ENCODE data around the gene IGDCC3.
"Not testable (repeated sequence)": the region's sequence is repeated elsewhere in the genome, so short reads cannot be mapped to it uniquely, and the experiment has no call there.

IGDCC3 gene

DNA sequence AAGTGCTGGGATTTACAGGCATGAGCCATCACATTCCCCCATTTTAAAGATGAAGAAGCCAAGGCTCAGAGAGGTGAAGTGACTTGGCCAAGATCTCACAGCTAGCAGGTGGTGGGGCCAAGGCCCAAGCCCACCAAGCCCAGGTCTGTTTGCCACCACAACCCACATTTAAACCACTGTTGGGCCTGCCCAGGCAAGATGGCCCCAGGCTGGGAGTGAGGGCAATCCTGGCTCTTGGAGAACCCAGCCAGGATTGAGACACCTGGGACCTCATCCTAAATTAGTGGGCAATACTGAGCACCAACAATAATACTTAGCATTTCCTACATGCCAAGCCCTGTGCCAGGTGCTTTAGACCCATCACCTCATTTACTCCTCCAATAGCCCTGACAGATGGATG lies 6.9 kb downstream of the IGDCC3 start:
- no peak for DNase-seq (ENCODE audit: low read depth)

DNA sequence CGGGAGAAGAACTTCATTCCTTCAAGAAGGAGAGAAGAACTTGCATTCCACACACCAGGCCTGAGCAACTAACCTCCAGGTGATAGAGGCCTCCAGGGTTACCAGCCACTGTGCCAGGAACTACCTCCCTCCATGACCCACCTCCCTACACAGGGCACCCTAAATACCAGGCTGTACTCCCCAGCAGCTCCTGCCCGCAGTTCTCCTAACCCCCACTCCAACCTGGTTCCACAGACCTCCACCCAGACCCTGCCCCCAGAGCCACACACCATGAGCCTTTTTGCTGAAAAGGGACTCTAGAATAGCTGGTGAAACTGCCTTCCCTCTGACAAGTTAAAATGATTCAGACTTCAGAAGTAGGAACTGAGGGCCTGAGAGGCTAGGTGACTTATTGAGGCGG lies 8.2 kb downstream of the IGDCC3 start:
- no peak for DNase-seq (ENCODE audit: low read depth)

DNA sequence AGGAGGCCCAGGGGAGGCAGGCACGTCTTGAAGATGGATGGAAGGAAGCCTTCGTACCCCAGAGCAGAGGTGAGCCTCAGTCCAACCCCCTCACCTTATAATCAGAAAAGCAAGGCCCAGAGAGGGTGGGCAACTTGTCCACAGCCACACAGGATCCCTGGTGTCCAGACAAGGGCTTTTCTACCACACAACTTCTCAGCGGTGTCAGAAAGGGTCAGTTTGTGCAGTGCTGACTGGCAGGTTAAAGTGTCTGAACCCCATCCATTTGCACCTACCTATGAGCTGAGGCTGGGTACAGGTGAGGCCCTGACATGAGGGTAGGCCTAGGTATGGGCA lies 8.6 kb downstream of the IGDCC3 start:
- DNase-seq (ENCODE audit: low read depth), result no peak

DNA sequence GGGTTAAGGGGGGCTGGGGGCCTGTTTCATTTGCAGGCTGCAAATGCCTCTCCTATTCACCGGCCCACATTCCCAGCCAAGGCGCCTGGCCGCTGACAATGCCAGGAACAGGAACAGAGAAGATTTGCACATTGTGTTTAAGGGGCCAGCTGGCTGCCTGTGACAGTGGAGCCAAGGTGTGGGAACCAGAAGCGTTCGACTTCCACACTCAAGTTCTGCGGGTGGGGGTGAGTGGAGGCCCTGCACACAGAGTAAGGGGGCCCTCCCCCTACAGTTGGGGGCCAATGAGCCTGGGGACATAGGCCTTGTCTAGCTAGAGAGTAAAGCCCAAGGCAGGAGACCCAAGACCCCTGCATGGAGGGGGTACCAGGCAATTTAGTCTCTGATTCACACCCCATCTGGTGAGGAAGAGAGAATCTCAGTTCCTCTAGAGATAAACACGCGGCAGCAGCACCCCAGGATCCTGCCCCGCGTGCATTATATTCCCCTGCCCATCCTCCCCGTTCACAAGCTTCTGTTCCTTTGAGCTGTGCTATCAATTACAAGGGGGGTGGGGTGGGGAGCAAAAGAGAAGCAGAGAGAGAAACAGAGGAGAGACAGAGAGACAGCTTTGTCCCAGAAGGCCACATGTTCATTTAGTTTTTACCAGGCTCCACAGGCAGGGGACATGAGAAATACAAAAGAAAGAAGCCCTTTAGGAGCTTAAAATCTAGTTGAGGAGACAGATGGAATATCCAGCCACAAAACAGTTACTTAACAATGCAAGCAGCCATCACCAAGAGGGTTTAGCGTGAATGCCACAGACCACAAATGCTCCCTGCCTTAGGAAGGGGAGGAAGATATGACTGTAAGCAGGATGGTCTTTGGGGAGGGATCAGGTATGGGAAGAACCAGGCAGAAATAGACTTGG lies 9.2 kb downstream of the IGDCC3 start:
- DNase-seq (ENCODE audit: low read depth), result no peak

DNA sequence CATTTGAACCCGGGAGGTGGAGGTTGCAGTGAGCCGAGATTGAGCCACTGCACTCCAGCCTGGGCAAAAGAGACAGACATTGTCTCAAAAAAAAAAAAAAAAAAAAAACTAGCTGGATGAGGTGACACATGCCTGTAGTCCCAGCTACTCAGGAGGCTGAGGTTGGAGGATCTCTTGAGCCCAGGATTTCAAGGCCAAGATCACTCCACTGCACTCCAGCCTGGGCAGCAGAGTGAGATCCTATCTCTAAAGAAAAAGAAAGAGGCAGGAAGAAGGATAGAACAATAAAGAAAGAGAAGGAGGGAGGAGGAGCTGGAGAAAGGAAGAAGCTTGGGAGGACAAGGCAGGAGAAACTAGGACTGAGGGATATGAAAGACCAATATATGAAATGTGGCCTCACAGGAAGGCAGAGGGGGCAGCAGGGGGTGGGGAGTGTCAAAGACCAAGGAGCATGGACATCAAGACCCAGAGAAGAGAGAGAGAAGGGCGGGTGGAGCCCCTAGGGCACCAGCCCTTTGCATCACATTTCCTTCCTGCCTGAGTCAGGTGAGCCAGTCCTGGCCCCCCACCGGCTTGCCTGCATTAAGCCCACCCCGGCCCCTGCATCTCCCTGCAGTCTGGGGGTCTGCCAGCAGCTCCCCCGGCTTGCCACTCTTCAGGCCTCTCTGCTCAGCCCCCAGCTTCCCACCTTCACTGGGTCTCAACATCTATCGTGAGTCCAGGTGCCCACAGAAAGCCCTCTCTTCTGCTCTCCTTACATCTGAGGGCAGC lies 11.5 kb downstream of the IGDCC3 start:
- DNase-seq (ENCODE audit: low read depth), result no peak

DNA sequence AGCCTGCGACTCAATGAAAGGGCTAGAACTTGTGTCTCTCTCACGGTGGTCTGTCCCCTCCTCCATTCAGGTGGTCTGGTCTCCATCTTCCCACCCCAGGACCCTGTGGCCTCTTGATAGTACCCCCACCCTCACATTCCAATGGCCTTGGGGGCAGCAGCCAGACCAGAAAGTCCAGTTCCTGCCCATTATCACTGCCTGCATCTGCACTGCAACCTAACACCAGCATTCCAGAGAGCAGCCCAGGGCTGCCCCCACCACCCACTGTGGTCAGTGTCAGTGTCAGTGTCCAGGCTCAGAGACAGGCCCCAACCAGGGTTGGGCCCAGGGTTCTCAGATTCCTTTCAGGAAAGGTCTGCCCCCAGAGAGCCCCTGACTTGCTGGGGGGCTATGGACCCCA lies 12.6 kb downstream of the IGDCC3 start:
- peak; percentile 19 for DNase-seq (ENCODE audit: low read depth)

DNA sequence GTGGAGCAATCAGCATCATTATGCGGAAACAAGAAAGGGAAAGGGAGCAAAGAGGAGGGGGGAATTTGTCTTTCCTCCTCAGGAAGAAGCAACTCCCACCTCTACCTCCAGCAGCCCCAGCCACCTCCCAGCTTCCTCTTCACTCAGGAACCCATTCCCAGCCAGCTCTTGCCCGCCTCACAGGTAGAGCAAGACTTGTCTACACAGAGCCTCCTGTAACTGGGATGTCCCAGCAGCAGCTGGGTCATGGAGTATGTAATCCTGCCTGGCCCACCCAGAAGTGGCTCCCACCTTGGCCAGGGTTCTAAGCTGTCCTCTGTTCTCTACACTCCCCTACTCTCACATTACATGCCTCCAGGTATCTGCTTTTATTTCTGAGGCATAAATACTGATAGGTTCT lies 14.0 kb downstream of the IGDCC3 start:
- no peak for DNase-seq (ENCODE audit: low read depth)

DNA sequence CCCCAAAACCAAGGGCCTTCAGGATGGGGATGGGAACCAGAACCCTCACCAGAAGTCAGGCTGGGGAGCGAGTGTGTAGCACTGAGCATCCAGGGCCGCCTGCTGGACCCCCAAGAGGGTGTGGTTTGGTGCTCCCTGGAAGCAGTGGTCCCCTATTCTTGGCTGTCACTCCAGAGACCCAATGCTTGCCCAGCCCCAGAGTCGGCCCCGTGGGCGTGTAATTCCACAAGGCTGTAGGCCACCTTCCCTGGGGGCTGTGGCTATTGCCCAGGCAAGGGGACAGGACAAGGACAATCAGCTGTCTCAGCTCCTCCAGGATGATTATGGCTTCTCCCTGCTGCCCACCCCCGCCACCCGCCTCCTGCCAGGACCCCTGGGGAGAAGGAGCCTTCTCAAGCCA lies 14.5 kb downstream of the IGDCC3 start:
- no peak for DNase-seq (ENCODE audit: low read depth)

DNA sequence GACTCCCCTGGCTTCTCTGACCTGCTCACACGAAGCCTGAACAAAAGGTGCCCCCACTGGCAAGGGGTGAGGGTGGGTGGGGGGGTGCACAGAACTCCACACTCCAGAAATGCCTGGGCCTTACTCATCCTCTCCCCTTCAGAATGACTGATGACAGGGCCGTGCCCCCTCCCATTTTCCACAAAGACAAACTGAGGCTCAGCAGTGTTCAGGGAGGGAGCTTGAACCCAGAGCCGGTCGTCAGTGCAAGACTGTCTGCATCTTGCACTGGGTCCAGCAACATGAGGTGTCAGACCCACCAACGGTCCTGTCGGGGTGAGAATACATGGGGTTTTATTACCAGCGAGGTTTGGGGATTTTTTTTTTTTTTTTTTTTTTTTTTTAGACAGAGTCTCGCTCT lies 15.3 kb downstream of the IGDCC3 start:
- DNase-seq (ENCODE audit: low read depth), result no peak

DNA sequence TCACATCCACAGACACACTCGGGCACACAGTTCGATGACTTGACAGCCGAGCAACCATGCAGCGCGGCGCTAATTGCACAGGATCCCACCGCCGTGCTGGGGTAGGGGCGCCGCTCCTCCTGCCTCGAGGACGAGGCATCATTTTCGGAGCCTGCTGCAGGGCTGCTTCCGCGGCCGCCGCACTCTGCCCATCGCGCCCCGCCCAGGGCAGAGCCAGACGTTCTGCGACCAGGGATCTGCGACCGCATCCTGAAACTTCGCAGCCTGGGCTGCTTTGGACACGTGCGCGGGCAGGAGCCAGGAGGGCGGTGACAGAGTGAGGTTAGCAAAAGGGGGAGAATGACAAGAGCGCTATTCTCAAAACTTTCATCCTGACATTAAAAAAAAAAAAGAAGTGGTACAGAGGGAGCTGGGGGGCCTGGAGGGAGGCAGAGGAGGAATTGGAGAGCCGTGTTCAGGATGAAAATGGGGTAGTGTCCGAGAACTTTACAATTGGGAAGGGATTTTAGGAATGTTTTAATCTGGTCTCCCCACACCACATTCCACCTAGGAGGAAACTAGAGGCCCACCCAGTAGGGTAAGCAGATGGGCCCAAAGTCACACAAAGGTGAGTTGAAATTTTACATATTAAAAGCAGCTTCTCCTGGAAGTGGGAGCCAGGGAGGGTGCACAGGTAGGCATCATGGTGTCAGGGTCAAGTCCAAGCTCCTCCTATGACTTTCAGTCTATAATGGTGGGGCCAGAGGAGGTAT lies 15.9 kb downstream of the IGDCC3 start:
- no peak for DNase-seq (ENCODE audit: low read depth)

DNA sequence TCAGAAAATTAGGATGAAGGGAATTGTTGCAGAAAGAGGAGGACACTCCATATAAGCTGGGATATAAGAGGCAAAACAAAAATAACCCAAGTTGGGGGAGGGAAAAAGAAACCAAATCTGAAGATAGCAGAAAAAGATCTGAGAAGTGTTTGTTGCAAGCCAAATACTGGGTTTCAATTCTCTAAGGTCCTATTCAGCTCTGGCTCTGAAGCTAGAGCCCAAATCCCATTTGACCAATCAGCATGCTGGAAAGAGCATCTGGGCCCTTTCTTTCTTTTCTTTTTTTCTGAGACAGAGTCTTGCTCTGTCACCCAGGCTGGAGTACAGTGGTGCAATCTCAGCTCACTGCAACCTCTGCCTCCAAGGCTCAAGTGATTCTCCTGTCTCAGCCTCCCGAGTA lies 17.3 kb downstream of the IGDCC3 start:
- DNase-seq (ENCODE audit: low read depth), result no peak

DNA sequence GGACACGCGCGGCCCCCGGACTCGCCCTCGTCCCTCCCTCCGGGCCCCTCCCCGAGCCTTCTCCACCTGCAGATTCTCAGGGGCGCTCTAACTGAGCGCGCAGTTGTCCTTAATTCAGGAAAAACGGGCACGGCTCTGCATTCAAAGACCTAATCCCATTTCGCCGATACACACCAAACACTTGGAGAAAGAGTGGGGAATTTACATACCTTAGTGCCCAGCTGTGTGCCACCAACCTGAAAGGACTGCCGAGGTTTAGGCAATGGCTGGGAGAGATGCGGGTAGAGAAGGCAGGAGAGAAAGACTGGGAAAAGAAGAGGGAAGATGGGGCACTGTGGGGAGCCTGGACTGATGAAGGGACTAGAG lies 21.8 kb downstream of the IGDCC3 start:
- no peak for DNase-seq (ENCODE audit: low read depth)

DNA sequence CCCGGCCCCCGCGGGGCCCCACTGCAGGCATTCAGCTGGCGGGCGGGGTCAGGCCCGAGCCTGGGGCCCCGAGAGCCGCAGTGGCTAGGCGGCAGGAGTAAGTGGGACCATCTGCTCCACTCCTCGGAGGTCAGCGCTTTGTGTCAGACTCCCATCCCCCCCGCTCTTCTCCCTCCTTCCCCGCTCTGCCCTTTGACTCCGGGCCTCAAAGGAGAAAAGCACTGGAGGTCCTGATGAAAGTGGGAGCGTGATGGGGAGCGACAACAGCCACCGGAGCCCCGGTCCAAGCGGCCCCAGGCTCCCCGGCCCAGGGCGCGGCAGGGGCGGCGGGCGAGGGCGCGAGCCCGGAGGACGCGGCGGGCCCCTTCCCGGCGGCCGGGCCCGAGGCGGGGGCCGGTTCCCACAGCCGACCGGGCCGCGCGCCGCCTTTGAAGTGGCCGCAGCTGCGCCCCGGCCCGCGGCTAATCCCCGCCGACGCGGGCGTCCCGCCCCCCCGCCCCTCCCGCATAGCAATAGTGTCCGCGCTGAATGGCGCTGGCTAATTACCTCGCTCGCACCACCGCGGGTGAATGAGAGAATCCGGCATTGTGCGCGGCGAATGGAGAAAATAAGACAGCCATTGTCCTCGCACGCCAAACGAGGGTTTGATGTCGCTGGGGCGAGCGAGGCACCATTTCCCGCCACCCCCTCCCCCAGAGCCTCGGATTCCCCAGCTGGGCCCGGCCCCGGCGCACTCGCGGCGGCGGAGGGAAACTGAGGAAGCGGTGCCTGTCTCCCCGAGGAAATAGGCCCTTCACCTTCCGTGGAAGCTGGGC lies 22.4 kb downstream of the IGDCC3 start:
- DNase-seq (ENCODE audit: low read depth), result no peak

DNA sequence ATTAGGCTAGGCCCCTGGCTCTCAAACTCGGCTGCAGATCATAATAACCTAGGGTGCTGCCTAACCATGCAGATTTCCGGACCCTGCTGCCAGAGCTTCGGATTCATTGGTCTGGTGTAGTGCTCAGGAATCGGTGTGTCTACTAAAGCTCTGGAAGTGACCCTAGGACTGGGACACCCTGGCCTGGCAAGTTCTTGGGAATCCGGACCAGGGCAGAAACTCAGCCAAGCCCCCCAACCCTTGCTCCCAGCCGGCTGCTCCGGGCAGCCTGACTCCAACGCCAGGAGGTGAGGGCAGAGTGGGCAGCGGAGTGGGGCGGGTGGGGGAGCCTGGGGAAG lies 23.0 kb downstream of the IGDCC3 start:
- DNase-seq (ENCODE audit: low read depth), result no peak

DNA sequence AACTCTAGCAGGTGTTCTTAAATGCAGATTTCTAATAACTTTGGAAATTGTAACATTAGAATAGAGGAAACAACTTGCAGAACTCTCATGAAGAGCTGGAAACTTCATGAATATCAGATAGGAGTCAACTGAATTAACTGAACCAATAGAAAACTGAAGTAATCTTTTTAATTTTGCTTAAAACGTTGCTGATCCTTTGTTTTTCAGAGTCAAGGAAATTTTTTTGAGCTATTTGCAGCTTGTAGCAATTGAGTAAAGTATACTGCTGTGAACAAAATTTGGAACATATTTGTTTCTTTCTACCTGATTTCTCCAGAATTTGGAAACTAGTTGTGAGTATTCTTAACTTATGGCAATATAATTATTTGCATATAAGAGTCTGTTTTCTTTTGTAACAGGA lies 25.8 kb downstream of the IGDCC3 start:
- DNase-seq (ENCODE audit: low read depth), result not testable (repeated sequence)

DNA sequence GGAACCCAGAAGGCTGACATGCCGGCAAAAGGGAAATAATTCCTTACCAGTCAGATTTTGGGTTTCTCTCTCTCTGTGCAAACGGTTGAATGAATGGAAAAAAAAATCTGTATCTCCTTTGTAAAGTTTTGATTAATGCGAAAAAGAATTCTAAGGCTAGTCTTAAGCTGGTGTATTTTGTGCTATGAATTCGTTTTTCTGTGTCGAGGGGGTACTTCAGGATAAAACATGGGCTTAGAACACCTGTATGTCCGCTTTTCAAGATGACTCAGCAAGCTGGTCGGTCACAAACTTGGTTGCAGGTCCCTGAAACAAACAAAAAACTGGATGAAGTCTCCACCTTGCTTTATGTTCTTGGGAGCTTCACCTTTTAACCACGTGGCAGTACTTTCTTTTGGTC lies 28.5 kb downstream of the IGDCC3 start:
- no peak for DNase-seq (ENCODE audit: low read depth)

DNA sequence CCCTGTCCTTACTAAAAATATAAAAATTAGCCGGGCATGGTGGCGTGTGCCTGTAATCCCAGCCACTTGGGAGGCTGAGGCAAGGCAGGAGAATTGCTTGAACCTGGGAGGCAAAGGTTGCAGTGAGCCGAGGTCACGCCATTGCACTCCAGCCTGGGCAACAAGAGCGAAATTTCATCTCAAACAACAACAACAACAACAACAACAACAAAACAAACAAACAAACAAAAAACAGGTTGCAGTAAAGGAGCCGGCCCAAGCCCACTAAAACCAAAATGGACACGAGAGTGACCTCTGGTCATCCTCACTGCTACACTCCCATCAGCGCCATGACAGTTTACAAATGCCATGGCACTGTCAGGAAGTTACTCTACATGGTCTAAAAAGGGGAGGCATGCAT lies 30.0 kb downstream of the IGDCC3 start:
- DNase-seq (ENCODE audit: low read depth), result not testable (repeated sequence)

DNA sequence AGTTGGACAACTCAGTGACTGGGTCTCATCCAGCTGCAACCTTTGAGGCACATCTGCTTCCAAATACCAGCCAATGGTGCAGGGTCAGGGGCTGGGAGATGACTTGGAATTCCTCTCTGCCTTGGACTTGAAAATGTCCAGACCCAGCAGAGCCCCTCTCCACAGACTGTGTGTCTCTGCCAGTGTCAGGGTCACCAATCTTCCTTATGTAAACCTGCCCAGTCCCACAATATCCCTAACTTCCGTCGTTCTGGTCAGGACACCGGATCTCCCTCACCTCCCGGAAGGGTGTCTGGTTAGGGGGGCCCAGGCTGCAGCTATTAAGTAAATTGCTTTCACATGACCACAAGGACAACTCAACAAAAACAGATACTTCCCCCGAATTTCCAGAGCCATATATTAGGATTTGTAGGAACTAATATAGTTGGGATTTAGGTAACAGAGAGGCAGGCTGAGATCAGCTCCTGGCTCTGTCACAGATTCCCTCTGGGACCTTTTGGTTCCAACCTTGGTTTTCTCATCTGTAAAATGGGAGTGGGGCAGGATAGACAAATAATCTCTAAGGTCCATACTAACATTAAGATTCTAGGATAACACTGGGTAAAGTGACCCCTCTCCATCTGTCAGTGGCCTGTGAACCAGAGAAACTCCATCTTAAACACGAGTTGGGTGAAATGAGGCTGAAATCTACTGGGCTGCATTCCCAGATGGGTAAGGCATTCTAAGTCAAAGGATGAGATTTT lies 30.8 kb downstream of the IGDCC3 start:
- no peak for DNase-seq (ENCODE audit: low read depth)

DNA sequence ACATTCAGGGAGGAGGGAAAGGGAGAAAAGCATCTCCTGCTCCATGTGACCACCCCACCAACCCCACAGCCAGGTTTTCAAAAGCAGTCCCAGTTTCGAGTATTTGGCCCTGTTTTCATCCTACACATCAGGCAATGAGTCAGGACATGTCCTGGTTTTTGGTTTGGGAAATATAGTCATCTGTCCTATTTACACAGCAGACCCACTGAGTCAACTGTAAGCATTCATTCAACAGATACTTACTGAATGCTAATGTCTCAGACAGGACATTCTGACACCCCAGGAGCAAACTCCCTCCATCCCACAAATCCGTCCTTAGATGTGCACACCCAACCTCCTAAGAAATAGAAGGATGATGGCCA lies 32.9 kb downstream of the IGDCC3 start:
- no peak for DNase-seq (ENCODE audit: low read depth)

DNA sequence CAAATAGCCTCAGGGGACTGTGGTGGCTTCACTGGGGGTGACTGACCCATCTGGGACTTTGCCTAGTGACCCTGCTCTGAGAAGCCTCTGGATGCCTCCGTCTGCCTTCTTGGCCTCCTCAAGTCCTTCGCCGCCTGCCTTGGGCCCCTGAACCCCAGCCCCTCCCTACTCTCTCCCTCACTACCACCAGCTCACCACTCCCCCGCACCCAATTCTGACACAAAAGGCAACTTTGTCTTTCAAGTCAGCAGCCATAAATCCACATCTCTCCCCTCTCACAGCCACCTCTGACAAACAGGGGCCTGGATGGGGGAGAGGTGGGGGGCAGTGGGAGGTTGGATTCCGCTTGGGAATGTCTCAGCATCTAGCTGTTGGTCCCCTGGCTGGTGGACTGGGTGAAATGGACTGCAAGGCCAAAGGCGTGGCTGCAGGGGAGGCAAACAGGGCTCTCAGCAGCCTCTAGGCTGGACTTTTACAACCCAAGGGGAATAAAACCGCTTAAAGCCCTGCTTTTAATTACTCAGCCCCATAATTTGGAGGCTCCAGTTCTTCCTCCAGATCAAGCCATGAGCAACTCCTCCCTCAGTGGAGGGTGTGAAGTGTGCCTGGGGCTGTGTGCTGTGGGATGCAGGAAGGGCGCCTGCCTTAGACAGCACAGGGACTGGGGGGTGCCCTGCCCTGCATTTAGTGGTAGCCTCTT lies 33.4 kb downstream of the IGDCC3 start:
- DNase-seq (ENCODE audit: low read depth), result no peak
